ENCODE results near the gene CMTM1.

GRCh38 chr16:66587881-66588600, 21.8 kb downstream of the CMTM1 start:
- TF ChIP-seq, protein P1, sequence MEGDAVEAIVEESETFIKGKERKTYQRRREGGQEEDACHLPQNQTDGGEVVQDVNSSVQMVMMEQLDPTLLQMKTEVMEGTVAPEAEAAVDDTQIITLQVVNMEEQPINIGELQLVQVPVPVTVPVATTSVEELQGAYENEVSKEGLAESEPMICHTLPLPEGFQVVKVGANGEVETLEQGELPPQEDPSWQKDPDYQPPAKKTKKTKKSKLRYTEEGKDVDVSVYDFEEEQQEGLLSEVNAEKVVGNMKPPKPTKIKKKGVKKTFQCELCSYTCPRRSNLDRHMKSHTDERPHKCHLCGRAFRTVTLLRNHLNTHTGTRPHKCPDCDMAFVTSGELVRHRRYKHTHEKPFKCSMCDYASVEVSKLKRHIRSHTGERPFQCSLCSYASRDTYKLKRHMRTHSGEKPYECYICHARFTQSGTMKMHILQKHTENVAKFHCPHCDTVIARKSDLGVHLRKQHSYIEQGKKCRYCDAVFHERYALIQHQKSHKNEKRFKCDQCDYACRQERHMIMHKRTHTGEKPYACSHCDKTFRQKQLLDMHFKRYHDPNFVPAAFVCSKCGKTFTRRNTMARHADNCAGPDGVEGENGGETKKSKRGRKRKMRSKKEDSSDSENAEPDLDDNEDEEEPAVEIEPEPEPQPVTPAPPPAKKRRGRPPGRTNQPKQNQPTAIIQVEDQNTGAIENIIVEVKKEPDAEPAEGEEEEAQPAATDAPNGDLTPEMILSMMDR (conservative IDR thresholded peaks at IDR 0.05; ENCODE audit: low read length): no peak
- no peak for TF ChIP-seq EZH2phosphoT487 (IDR thresholded peaks at IDR 0.05; ENCODE audit: borderline replicate concordance)
